ENCODE results near the gene LIN7A.

DNA sequence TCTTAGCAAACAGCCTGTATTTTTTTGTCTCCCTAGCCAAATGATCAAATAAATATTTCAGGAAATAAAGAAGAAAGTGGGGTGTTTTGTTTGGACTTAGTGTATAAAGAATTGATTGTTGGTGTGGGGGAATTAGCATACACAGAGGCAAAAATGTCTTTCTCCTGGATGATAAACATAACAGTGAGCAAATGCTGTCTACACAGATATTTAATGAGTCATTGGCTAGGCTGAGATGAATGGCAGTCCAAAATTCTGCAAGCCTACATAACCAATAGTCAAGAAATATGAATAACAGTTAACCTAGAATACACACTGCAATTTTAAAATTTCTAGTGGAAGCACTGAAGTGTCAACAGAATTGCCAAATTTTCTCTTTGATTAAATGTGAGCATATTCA, 185.3 kb downstream of the LIN7A start:
- TF ChIP-seq POLR2A (IDR thresholded peaks at IDR 0.05), result no peak
- TF ChIP-seq, protein P1, sequence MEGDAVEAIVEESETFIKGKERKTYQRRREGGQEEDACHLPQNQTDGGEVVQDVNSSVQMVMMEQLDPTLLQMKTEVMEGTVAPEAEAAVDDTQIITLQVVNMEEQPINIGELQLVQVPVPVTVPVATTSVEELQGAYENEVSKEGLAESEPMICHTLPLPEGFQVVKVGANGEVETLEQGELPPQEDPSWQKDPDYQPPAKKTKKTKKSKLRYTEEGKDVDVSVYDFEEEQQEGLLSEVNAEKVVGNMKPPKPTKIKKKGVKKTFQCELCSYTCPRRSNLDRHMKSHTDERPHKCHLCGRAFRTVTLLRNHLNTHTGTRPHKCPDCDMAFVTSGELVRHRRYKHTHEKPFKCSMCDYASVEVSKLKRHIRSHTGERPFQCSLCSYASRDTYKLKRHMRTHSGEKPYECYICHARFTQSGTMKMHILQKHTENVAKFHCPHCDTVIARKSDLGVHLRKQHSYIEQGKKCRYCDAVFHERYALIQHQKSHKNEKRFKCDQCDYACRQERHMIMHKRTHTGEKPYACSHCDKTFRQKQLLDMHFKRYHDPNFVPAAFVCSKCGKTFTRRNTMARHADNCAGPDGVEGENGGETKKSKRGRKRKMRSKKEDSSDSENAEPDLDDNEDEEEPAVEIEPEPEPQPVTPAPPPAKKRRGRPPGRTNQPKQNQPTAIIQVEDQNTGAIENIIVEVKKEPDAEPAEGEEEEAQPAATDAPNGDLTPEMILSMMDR (IDR thresholded peaks at IDR 0.05), result no peak

Measured in adrenal gland (tissue), 5 donors.